HAP-1 (cell line): ENCODE measurements around the gene FSHR.

Source experiments
- DNase-seq, 2 experiments: peaks; one replicate each; pipeline ENCODE4 v3.0.0-alpha.2; 2016 to 2020; ENCODE audit warnings: low spot score in 2 of 2
- H3K27me3 ChIP-seq: fragments of 250-450 bp; sonication (Bioruptor Pico); 2 replicates; pipeline ENCODE4 v1.5.1; 2020; ENCODE audit warnings: low read depth, mild to moderate bottlenecking, moderate library complexity
- H3K36me3 ChIP-seq: fragments of 250-450 bp; sonication (Bioruptor Pico); replicated peaks from 2 replicates; pipeline ENCODE4 v1.5.1; 2020; ENCODE audit warnings: mild to moderate bottlenecking
- H3K4me1 ChIP-seq: fragments of 250-450 bp; sonication (Bioruptor Pico); 2 replicates; pipeline ENCODE4 v1.5.1; 2020; ENCODE audit warnings: mild to moderate bottlenecking
- H3K4me3 ChIP-seq: fragments of 250-450 bp; sonication (Bioruptor Pico); 2 replicates; pipeline ENCODE4 v1.5.1; 2020; ENCODE audit warnings: mild to moderate bottlenecking, moderate library complexity
- H3K9me3 ChIP-seq: fragments of 250-450 bp; sonication (Bioruptor Pico); 2 replicates; pipeline ENCODE4 v1.5.1; 2020; ENCODE audit warnings: mild to moderate bottlenecking, moderate library complexity
- in situ Hi-C: fragments of 300-500 bp; cut with MboI; formaldehyde crosslinking; loops from 3 replicates; pipeline ENCODE4 v1.14.3; 2020; ENCODE audit warnings: low sequenced_read_pairs, inconsistent platforms, mixed read lengths

The FSHR gene, protein sequence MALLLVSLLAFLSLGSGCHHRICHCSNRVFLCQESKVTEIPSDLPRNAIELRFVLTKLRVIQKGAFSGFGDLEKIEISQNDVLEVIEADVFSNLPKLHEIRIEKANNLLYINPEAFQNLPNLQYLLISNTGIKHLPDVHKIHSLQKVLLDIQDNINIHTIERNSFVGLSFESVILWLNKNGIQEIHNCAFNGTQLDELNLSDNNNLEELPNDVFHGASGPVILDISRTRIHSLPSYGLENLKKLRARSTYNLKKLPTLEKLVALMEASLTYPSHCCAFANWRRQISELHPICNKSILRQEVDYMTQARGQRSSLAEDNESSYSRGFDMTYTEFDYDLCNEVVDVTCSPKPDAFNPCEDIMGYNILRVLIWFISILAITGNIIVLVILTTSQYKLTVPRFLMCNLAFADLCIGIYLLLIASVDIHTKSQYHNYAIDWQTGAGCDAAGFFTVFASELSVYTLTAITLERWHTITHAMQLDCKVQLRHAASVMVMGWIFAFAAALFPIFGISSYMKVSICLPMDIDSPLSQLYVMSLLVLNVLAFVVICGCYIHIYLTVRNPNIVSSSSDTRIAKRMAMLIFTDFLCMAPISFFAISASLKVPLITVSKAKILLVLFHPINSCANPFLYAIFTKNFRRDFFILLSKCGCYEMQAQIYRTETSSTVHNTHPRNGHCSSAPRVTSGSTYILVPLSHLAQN

GRCh38 chr2:49154140-49154539 is at the start of gene FSHR:
TSS of gene FSHR (minus strand) at chr2:49154515. CDS start at chr2:49154417, 98 bp downstream.
- Histone ChIP-seq H3K36me3 (no peaks in the 10 kb centered on the region), H3K9me3 (no peaks in the 10 kb centered on the region), H3K4me1 (peaks cover 6% of the 10 kb centered on the region), H3K4me3 (no peak within 1 kb of the TSS), H3K27me3 (no peaks in the 10 kb centered on the region)
- DNase-seq: no peak
- in situ Hi-C loops: no loop called here

DNA sequence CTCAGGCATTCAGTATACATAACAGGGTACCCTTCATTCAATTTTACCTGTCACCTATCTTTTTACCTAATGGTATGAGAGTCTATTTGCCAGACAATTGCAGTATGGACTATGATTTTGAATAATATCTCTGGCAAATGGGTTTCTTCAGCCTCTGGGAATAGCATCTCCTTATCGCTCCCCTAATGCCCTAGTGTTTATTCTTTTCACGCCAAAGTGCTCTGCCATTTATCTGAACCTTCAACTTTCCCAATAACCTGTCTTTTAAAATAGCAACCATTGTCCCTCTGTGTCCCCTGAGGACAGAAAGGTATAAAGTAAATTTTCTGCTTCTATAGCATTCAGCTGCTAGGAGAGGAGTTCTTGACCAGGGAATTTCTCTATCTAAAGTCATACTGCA is 45.0 kb upstream of the FSHR start:
- in situ Hi-C loops: no loop called here
- no peaks in the 10 kb centered on the region for H3K9me3 ChIP-seq
- no peaks in the 10 kb centered on the region for H3K4me1 ChIP-seq
- no peaks in the 10 kb centered on the region for H3K36me3 ChIP-seq
- no peaks in the 10 kb centered on the region for H3K27me3 ChIP-seq
- no peak overlapping the region for H3K4me3 ChIP-seq
- DNase-seq: no peak

GRCh38 chr2:49194701-49195100 is 40.4 kb upstream of the FSHR start:
- no peaks in the 10 kb centered on the region for H3K27me3 ChIP-seq
- no peak overlapping the region for H3K4me3 ChIP-seq
- H3K36me3 ChIP-seq: no peaks in the 10 kb centered on the region
- DNase-seq: no peak
- H3K9me3 ChIP-seq: no peaks in the 10 kb centered on the region
- H3K4me1 ChIP-seq: no peaks in the 10 kb centered on the region
- in situ Hi-C loops: no loop called here

DNA sequence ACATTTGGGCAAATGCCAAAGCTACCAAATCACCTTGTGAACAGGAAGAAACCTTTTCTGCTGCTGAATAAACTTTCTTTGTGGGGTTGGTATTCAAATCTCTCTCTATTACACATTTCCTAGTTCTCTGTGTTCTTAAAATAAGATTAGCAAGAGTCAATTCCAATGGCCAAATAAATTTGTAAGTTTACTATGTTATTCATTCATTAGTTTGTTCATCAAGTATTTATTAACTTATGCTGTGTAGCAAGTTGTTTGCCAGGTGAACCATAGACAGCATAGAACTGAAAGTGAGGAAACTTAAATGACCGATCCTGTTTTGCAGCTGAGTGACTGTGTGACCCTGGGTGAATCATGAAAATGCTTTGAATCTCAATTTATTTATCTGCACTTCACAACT is 37.7 kb upstream of the FSHR start:
- Histone ChIP-seq H3K36me3 (no peaks in the 10 kb centered on the region), H3K4me3 (no peak overlapping the region), H3K4me1 (no peaks in the 10 kb centered on the region), H3K27me3 (no peaks in the 10 kb centered on the region), H3K9me3 (no peaks in the 10 kb centered on the region)
- in situ Hi-C loops: no loop called here
- no peak for DNase-seq

- Histone ChIP-seq H3K27me3 (no peaks in the 10 kb centered on the region), H3K4me3 (no peak overlapping the region), H3K36me3 (no peaks in the 10 kb centered on the region), H3K9me3 (no peaks in the 10 kb centered on the region), H3K4me1 (no peaks in the 10 kb centered on the region)
- no peak for DNase-seq
- in situ Hi-C loops: no loop called here
These were observed 35.4 kb upstream of the FSHR start for GRCh38 chr2:49189512-49190225.

DNA sequence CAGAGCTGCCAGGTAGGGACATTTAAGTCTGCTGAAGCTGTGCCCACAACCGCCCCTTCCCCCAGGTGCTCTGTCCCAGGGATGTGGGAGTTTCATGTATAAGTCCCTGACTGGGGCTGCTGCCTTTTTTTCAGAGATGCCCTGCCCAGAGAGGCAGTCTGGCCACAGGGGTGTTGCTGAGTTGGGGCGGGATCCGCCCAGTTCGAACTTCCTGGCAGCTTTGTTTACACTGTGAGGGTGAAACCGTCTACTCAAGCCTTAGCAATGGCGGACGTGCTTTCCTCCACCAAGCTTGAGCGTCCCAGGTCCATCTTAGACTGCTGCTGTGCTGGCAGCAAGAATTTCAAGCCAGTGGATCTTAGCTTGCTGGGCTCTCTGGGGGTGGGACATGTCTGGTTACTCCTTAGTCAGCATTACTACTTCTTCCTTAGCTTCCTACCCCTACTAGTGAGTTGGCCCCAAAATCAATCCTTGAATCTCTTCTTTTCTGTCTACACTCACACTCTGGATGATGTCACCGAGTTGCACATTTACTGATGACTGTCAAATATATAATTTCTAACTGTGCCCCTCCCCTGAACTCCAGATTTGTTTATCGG is 31.8 kb upstream of the FSHR start:
- no peaks in the 10 kb centered on the region for H3K9me3 ChIP-seq
- no peaks in the 10 kb centered on the region for H3K4me1 ChIP-seq
- no peak for DNase-seq
- no peaks in the 10 kb centered on the region for H3K27me3 ChIP-seq
- no peaks in the 10 kb centered on the region for H3K36me3 ChIP-seq
- no peak overlapping the region for H3K4me3 ChIP-seq
- in situ Hi-C loops: no loop called here

DNA sequence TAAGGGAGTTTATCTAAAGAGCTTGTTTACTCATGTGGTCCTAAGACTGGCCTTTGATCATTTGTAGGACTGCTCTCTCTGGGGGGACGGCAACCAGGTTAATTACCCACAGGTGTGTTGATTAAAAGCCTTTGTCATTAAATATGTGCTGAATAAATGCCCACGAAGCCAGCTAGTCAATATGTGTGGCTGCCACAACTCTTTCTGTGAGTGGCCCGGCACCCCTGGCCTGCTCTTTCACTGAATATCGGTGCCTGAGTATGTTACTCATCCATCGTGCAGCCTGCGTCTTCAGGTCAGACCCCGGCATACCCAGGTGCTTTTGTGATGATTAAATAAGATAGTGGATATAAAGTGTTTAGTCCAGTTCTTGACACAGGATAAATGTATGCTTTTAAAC is 24.3 kb upstream of the FSHR start:
- no peaks in the 10 kb centered on the region for H3K36me3 ChIP-seq
- no peaks in the 10 kb centered on the region for H3K4me1 ChIP-seq
- no peaks in the 10 kb centered on the region for H3K27me3 ChIP-seq
- no peaks in the 10 kb centered on the region for H3K9me3 ChIP-seq
- no peak overlapping the region for H3K4me3 ChIP-seq
- DNase-seq: no peak
- in situ Hi-C loops: no loop called here

DNA sequence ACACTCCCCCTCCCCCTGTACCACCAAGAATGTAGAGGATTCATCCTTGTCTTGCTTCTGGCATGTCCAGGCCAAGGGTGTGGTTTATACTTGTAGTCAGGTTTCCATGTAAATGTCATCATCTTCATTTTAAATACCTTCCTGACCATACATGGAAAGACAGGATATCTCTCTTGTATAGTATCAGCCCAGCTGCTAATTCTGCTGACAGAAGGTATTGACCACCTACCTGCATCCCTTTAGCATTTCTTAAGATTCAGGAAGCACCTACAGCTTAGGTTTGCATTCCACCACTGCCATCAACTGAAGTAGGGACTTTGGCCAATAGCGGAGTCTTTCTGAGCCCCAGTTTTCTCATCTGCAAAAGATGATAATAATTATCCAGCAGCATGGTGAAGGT is 22.9 kb upstream of the FSHR start:
- H3K9me3 ChIP-seq: no peaks in the 10 kb centered on the region
- in situ Hi-C loops: no loop called here
- no peaks in the 10 kb centered on the region for H3K4me1 ChIP-seq

DNA sequence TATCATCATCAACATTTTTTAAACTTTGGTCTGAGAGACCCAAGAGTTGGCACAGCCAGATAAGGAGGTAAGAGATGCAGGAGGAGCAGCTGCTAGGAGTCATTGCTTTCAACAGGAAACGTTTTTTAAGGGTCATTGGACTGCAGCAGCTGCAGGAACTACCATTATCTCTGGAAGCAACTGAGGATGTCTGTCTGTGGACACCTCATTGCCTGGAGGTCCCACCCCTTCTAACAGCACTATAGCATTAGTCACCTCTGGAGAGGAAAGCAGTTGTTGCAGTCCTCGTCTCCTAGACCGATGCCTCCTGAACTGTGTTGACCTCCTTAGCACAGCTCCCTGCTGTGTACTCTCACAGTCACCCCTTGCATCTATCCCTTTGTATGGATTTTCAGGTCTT is 21.5 kb upstream of the FSHR start:
- DNase-seq: no peak
- in situ Hi-C loops: no loop called here
- Histone ChIP-seq H3K27me3 (no peaks in the 10 kb centered on the region), H3K36me3 (no peaks in the 10 kb centered on the region), H3K4me3 (no peak overlapping the region), H3K9me3 (no peaks in the 10 kb centered on the region), H3K4me1 (no peaks in the 10 kb centered on the region)

More for the DNA sequence above, 22.9 kb upstream of the FSHR start:
- no peak for DNase-seq
- H3K4me3 ChIP-seq: no peak overlapping the region
- no peaks in the 10 kb centered on the region for H3K27me3 ChIP-seq
- H3K36me3 ChIP-seq: no peaks in the 10 kb centered on the region

- DNase-seq: no peak
- Histone ChIP-seq H3K27me3 (no peaks in the 10 kb centered on the region), H3K4me3 (no peak overlapping the region), H3K9me3 (no peaks in the 10 kb centered on the region), H3K4me1 (no peaks in the 10 kb centered on the region), H3K36me3 (no peaks in the 10 kb centered on the region)
- in situ Hi-C loops: no loop called here
These were observed 20.4 kb upstream of the FSHR start for GRCh38 chr2:49174750-49175149.

GRCh38 chr2:49167131-49167530 is 12.8 kb upstream of the FSHR start:
- in situ Hi-C loops: no loop called here

DNA sequence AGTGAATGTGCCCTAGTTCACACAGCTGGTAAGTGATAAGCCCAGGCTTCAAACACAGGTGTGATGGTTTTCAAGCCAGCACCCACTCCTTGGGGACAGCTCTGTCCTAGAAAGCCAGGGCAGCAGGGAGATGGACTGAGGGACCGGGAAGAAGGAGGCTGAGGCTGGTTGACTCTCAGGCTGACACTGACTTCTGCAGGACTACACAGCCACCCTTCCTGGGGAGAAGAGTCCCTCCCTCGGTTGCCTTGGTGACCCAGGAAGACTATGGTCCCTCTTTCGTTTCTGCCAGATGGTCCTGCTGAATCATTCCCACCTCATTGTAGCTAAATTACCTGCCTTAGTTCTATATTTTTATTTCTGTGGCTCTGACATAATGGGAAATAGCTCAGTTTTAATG is 11.3 kb upstream of the FSHR start:
- no peaks in the 10 kb centered on the region for H3K36me3 ChIP-seq
- H3K9me3 ChIP-seq: no peaks in the 10 kb centered on the region
- in situ Hi-C loops: no loop called here
- H3K4me3 ChIP-seq: no peak overlapping the region
- no peak for DNase-seq
- H3K27me3 ChIP-seq: no peaks in the 10 kb centered on the region
- no peaks in the 10 kb centered on the region for H3K4me1 ChIP-seq

More at GRCh38 chr2:49167131-49167530, 12.8 kb upstream of the FSHR start:
- Histone ChIP-seq H3K4me3 (no peak overlapping the region), H3K9me3 (no peaks in the 10 kb centered on the region), H3K36me3 (no peaks in the 10 kb centered on the region), H3K4me1 (no peaks in the 10 kb centered on the region), H3K27me3 (no peaks in the 10 kb centered on the region)
- DNase-seq: no peak

DNA sequence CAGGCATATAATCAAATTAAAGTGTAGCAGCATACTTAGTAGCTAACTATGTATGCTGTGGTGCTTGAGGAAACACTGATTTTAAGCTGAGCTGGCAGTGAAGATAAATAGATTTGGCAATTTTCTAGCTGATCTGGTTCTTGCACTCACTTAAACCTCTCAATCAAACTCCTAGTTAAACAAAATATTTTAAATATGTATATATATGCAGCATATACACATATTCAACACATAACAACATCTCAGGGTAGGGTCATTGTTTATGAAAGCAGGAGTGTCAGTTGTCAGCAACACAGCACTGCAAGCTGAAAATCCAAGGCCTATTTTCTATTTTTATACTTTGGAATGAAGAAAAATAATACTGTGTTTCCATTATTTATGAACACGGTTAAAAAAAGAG is 10.4 kb upstream of the FSHR start:
- H3K4me1 ChIP-seq: no peaks in the 10 kb centered on the region
- DNase-seq: no peak
- in situ Hi-C loops: no loop called here
- H3K36me3 ChIP-seq: no peaks in the 10 kb centered on the region
- no peak overlapping the region for H3K4me3 ChIP-seq
- H3K9me3 ChIP-seq: no peaks in the 10 kb centered on the region
- H3K27me3 ChIP-seq: no peaks in the 10 kb centered on the region

GRCh38 chr2:49162151-49162550 is 7.8 kb upstream of the FSHR start:
- Histone ChIP-seq H3K27me3 (no peaks in the 10 kb centered on the region), H3K4me3 (no peak overlapping the region), H3K9me3 (no peaks in the 10 kb centered on the region), H3K4me1 (no peaks in the 10 kb centered on the region), H3K36me3 (no peaks in the 10 kb centered on the region)
- in situ Hi-C loops: no loop called here
- no peak for DNase-seq
